Activated naive CD4-positive, alpha-beta T cell treated with anti-CD3 and anti-CD28 coated beads, Interleukin-2, amount 10 ng/mL, durations not matched to agents 7 days and 5 days (primary cell): Measurements from ENCODE around the gene NFIC.
"Not testable (repeated sequence)": the region's sequence is repeated elsewhere in the genome, so short reads cannot be mapped to it uniquely, and the experiment has no call there.

Experiments
- CTCF ChIA-PET: fragments of 350-600 bp; sonication (Branson Sonifier 250); formaldehyde crosslinking; loops from one replicate; lab custom pipeline; 2021; ENCODE audit warnings: antibody characterized with exemption; lab: Charles Lee
- DNase-seq: peaks from one replicate; pipeline ENCODE4 v3.0.0-alpha.2; 2020
- H3K27ac Mint-ChIP-seq: one replicate; pipeline ENCODE4 v1.8.0; 2021; ENCODE audit warnings: mild to moderate bottlenecking, moderate library complexity, mixed read lengths
- H3K27me3 Mint-ChIP-seq: one replicate; pipeline ENCODE4 v1.8.0; 2021; ENCODE audit warnings: mild to moderate bottlenecking, mixed read lengths
- H3K36me3 Mint-ChIP-seq: one replicate; pipeline ENCODE4 v1.8.0; 2021; ENCODE audit warnings: mixed read lengths
- H3K4me1 Mint-ChIP-seq: one replicate; pipeline ENCODE4 v1.8.0; 2021; ENCODE audit warnings: mixed read lengths
- H3K4me3 Mint-ChIP-seq: one replicate; pipeline ENCODE4 v1.8.0; 2021; ENCODE audit warnings: mild to moderate bottlenecking, moderate library complexity, mixed read lengths
- H3K9me3 Mint-ChIP-seq: one replicate; pipeline ENCODE4 v1.8.0; 2021; ENCODE audit warnings: mixed read lengths

NFIC gene

GRCh38 chr19:3368848-3369336 is 2.5 kb downstream of the NFIC start:
- H3K27me3 Mint-ChIP-seq = peaks cover 67% of the 10 kb centered on the region
- no peak overlapping the region for H3K27ac Mint-ChIP-seq
- H3K4me3 Mint-ChIP-seq = no peak overlapping the region
- peaks cover 13% of the 10 kb centered on the region for H3K4me1 Mint-ChIP-seq
- DNase-seq = no peak
- H3K36me3 Mint-ChIP-seq = no peaks in the 10 kb centered on the region
- CTCF ChIA-PET = interaction anchor here (1.5 kb wide), 1 partner anchor 16 kb away, joined by 3 read pairs; no protein-coding TSS in a partner anchor
- H3K9me3 Mint-ChIP-seq = no peaks in the 10 kb centered on the region

GRCh38 chr19:3369337-3370213 is 3.2 kb downstream of the NFIC start:
- no peak overlapping the region for H3K27ac Mint-ChIP-seq
- no peaks in the 10 kb centered on the region for H3K36me3 Mint-ChIP-seq
- H3K9me3 Mint-ChIP-seq = no peaks in the 10 kb centered on the region
- peaks cover 61% of the 10 kb centered on the region for H3K27me3 Mint-ChIP-seq
- H3K4me1 Mint-ChIP-seq = peaks cover 13% of the 10 kb centered on the region
- H3K4me3 Mint-ChIP-seq = no peak overlapping the region
- no peak for DNase-seq
- CTCF ChIA-PET = interaction anchor here (1.5 kb wide), 1 partner anchor 16 kb away, joined by 3 read pairs; no protein-coding TSS in a partner anchor

- H3K36me3 Mint-ChIP-seq = no peaks in the 10 kb centered on the region
- H3K4me3 Mint-ChIP-seq = no peak overlapping the region
- peaks cover 11% of the 10 kb centered on the region for H3K4me1 Mint-ChIP-seq
- no peaks in the 10 kb centered on the region for H3K9me3 Mint-ChIP-seq
- DNase-seq = no peak
- peaks cover 54% of the 10 kb centered on the region for H3K27me3 Mint-ChIP-seq
- H3K27ac Mint-ChIP-seq = no peak overlapping the region
- CTCF ChIA-PET = no interaction called here
These were observed 3.9 kb downstream of the NFIC start for GRCh38 chr19:3370214-3370720.

GRCh38 chr19:3370728-3371591 is 4.6 kb downstream of the NFIC start:
- no peak overlapping the region for H3K27ac Mint-ChIP-seq
- H3K27me3 Mint-ChIP-seq = peaks cover 47% of the 10 kb centered on the region
- no peak overlapping the region for H3K4me3 Mint-ChIP-seq
- DNase-seq = no peak
- H3K9me3 Mint-ChIP-seq = no peaks in the 10 kb centered on the region
- H3K4me1 Mint-ChIP-seq = peaks cover 5% of the 10 kb centered on the region
- H3K36me3 Mint-ChIP-seq = no peaks in the 10 kb centered on the region
- CTCF ChIA-PET = no interaction called here

GRCh38 chr19:3372413-3372812 is 6.0 kb downstream of the NFIC start:
- no peak overlapping the region for H3K27ac Mint-ChIP-seq
- DNase-seq = no peak
- H3K36me3 Mint-ChIP-seq = no peaks in the 10 kb centered on the region
- H3K9me3 Mint-ChIP-seq = no peaks in the 10 kb centered on the region
- peaks cover 33% of the 10 kb centered on the region for H3K27me3 Mint-ChIP-seq
- CTCF ChIA-PET = no interaction called here
- peaks cover 5% of the 10 kb centered on the region for H3K4me1 Mint-ChIP-seq
- H3K4me3 Mint-ChIP-seq = no peak overlapping the region

- H3K4me1 Mint-ChIP-seq = peaks cover 2% of the 10 kb centered on the region
- DNase-seq = no peak
- CTCF ChIA-PET = interaction anchor here (0.9 kb wide), 1 partner anchor 55 kb away, joined by 3 read pairs; no protein-coding TSS in a partner anchor
- H3K4me3 Mint-ChIP-seq = no peak overlapping the region
- no peaks in the 10 kb centered on the region for H3K36me3 Mint-ChIP-seq
- no peaks in the 10 kb centered on the region for H3K9me3 Mint-ChIP-seq
- peaks cover 18% of the 10 kb centered on the region for H3K27me3 Mint-ChIP-seq
- no peak overlapping the region for H3K27ac Mint-ChIP-seq
These were observed 7.6 kb downstream of the NFIC start for GRCh38 chr19:3373971-3374368.

GRCh38 chr19:3374369-3375112 is 8.2 kb downstream of the NFIC start:
- no peaks in the 10 kb centered on the region for H3K9me3 Mint-ChIP-seq
- no peak overlapping the region for H3K4me3 Mint-ChIP-seq
- no peak overlapping the region for H3K27ac Mint-ChIP-seq
- CTCF ChIA-PET = no interaction called here
- peaks cover 14% of the 10 kb centered on the region for H3K27me3 Mint-ChIP-seq
- H3K36me3 Mint-ChIP-seq = no peaks in the 10 kb centered on the region
- no peaks in the 10 kb centered on the region for H3K4me1 Mint-ChIP-seq
- DNase-seq = no peak

GRCh38 chr19:3375221-3376090 is 9.1 kb downstream of the NFIC start:
- CTCF ChIA-PET = interaction anchor here (0.6 kb wide), 1 partner anchor 291 kb away, joined by 3 read pairs; no protein-coding TSS in a partner anchor
- H3K4me1 Mint-ChIP-seq = no peaks in the 10 kb centered on the region
- no peaks in the 10 kb centered on the region for H3K36me3 Mint-ChIP-seq

GRCh38 chr19:3376091-3376455 is 9.7 kb downstream of the NFIC start:
- not testable (repeated sequence) for H3K4me3 Mint-ChIP-seq, H3K9me3 Mint-ChIP-seq, DNase-seq, H3K27ac Mint-ChIP-seq, H3K36me3 Mint-ChIP-seq, H3K27me3 Mint-ChIP-seq, H3K4me1 Mint-ChIP-seq
- CTCF ChIA-PET = interaction anchor here (0.6 kb wide), 1 partner anchor 290 kb away, joined by 3 read pairs; no protein-coding TSS in a partner anchor

More at GRCh38 chr19:3375221-3376090, 9.1 kb downstream of the NFIC start:
- DNase-seq = no peak
- peaks cover 5% of the 10 kb centered on the region for H3K27me3 Mint-ChIP-seq
- no peaks in the 10 kb centered on the region for H3K9me3 Mint-ChIP-seq
- H3K4me3 Mint-ChIP-seq = no peak overlapping the region
- no peak overlapping the region for H3K27ac Mint-ChIP-seq

GRCh38 chr19:3378352-3379150 is 12.2 kb downstream of the NFIC start:
- DNase-seq = no peak
- Mint-ChIP-seq H3K27me3 (no peaks in the 10 kb centered on the region), H3K4me1 (no peaks in the 10 kb centered on the region), H3K4me3 (no peak overlapping the region), H3K27ac (no peak overlapping the region), H3K9me3 (no peaks in the 10 kb centered on the region), H3K36me3 (no peaks in the 10 kb centered on the region)
- CTCF ChIA-PET = no interaction called here

GRCh38 chr19:3380829-3381228 is 14.4 kb downstream of the NFIC start:
- peaks cover 2% of the 10 kb centered on the region for H3K4me1 Mint-ChIP-seq
- no peaks in the 10 kb centered on the region for H3K36me3 Mint-ChIP-seq
- no peak overlapping the region for H3K4me3 Mint-ChIP-seq
- H3K27ac Mint-ChIP-seq = no peak overlapping the region
- CTCF ChIA-PET = no interaction called here
- no peaks in the 10 kb centered on the region for H3K9me3 Mint-ChIP-seq
- no peaks in the 10 kb centered on the region for H3K27me3 Mint-ChIP-seq
- DNase-seq = no peak

- no peaks in the 10 kb centered on the region for H3K9me3 Mint-ChIP-seq
- peaks cover 2% of the 10 kb centered on the region for H3K4me1 Mint-ChIP-seq
- CTCF ChIA-PET = no interaction called here
- H3K27ac Mint-ChIP-seq = no peak overlapping the region
- no peaks in the 10 kb centered on the region for H3K27me3 Mint-ChIP-seq
- H3K4me3 Mint-ChIP-seq = no peak overlapping the region
- H3K36me3 Mint-ChIP-seq = no peaks in the 10 kb centered on the region
- no peak for DNase-seq
These were observed 15.5 kb downstream of the NFIC start for GRCh38 chr19:3381701-3382372.
